WTC11 (cell line): Measurements from ENCODE around the gene FGF12. TPM values are rescaled to one million over a fixed set of nuclear protein-coding genes. Genes with fewer than 3 reads are reported as not detected.
A peak's percentile ranks its signal among the peaks of the same experiment; 100 is the strongest.

Source experiments
- ATAC-seq: fragments of 200-7000 bp; cut with Tn5 transposase; 2 replicates; pipeline ENCODE4 v1.10.0; 2021; ENCODE audit warnings: mild to moderate bottlenecking, moderate library complexity
- CTCF ChIA-PET: fragments of 300-600 bp; sonication (Branson Sonifier 250); formaldehyde crosslinking; loops from one replicate; lab custom pipeline; 2021; ENCODE audit warnings: antibody characterized with exemption; lab: Charles Lee
- POLR2A ChIA-PET: fragments of 350-600 bp; sonication (Branson Sonifier 250); formaldehyde crosslinking; loops from one replicate; lab custom pipeline; 2021; ENCODE audit warnings: antibody characterized with exemption; lab: Charles Lee
- DNase-seq: peaks from one replicate; pipeline ENCODE4 v3.0.0; 2021; ENCODE audit warnings: low spot score
- H3K27ac Mint-ChIP-seq: 2 replicates; pipeline ENCODE4 v1.8.0; 2021; ENCODE audit warnings: mixed read lengths
- H3K27me3 Mint-ChIP-seq: 2 replicates; pipeline ENCODE4 v1.8.0; 2021; ENCODE audit warnings: low read depth, mild to moderate bottlenecking, moderate library complexity, mixed read lengths
- H3K36me3 Mint-ChIP-seq: 2 replicates; pipeline ENCODE4 v1.8.0; 2021; ENCODE audit warnings: mixed read lengths
- H3K4me1 Mint-ChIP-seq: 2 replicates; pipeline ENCODE4 v1.8.0; 2022; ENCODE audit warnings: mixed read lengths
- H3K4me3 Mint-ChIP-seq: 2 replicates; pipeline ENCODE4 v1.8.0; 2021; ENCODE audit warnings: mild to moderate bottlenecking, moderate library complexity, mixed read lengths
- H3K9me3 Mint-ChIP-seq: 2 replicates; pipeline ENCODE4 v1.8.0; 2021; ENCODE audit warnings: mixed read lengths
- CREB1 ChIP-seq: sonication (generic); formaldehyde crosslinking; IDR thresholded peaks from 2 replicates; pipeline ENCODE4 v1.8.0; 2023; ENCODE audit warnings: mild to moderate bottlenecking, missing genetic modification reagents
- ESRRA ChIP-seq: sonication (generic); formaldehyde crosslinking; IDR thresholded peaks from 2 replicates; pipeline ENCODE4 v1.8.1; 2022; ENCODE audit warnings: mild to moderate bottlenecking, missing genetic modification reagents, borderline replicate concordance
- ETV6 ChIP-seq: sonication (generic); formaldehyde crosslinking; IDR thresholded peaks from 2 replicates; pipeline ENCODE4 v1.8.1; 2022; ENCODE audit warnings: mild to moderate bottlenecking, missing genetic modification reagents
- FOXK1 ChIP-seq: sonication (generic); formaldehyde crosslinking; IDR thresholded peaks from 2 replicates; pipeline ENCODE4 v1.8.0; 2022; ENCODE audit warnings: mild to moderate bottlenecking, moderate library complexity, missing genetic modification reagents
- JAZF1 ChIP-seq: fragments of 250-450 bp; sonication (Bioruptor Pico); IDR thresholded peaks from 2 replicates; pipeline ENCODE4 v1.9.0; 2021; ENCODE audit warnings: moderate library complexity, mild to moderate bottlenecking, inconsistent platforms
- JUN ChIP-seq: sonication (generic); formaldehyde crosslinking; IDR thresholded peaks from 2 replicates; pipeline ENCODE4 v1.8.0; 2023; ENCODE audit warnings: mild to moderate bottlenecking, missing genetic modification reagents
- MXD4 ChIP-seq: fragments of 250-450 bp; sonication (Bioruptor Pico); IDR thresholded peaks from 2 replicates; pipeline ENCODE4 v1.8.0; 2021; ENCODE audit warnings: mild to moderate bottlenecking, moderate library complexity, borderline replicate concordance
- NFE2L1 ChIP-seq: sonication (generic); formaldehyde crosslinking; IDR thresholded peaks from 2 replicates; pipeline ENCODE4 v1.8.1; 2023; ENCODE audit warnings: missing genetic modification reagents
- NR3C1 ChIP-seq: sonication (generic); formaldehyde crosslinking; conservative IDR thresholded peaks from 2 replicates; pipeline ENCODE4 v1.8.1; 2023; ENCODE audit warnings: low read depth, mild to moderate bottlenecking, missing genetic modification reagents
- PRRX2 ChIP-seq: fragments of 250-450 bp; sonication (Bioruptor Pico); IDR thresholded peaks from 2 replicates; pipeline ENCODE4 v1.8.0; 2021; ENCODE audit warnings: mild to moderate bottlenecking
- SMAD3 ChIP-seq: sonication (generic); formaldehyde crosslinking; IDR thresholded peaks from 2 replicates; pipeline ENCODE4 v1.8.0; 2022; ENCODE audit warnings: missing genetic modification reagents, mild to moderate bottlenecking, borderline replicate concordance
- SOX15 ChIP-seq: fragments of 250-450 bp; sonication (Bioruptor Pico); IDR thresholded peaks from 2 replicates; pipeline ENCODE4 v1.9.0; 2021; ENCODE audit warnings: mild to moderate bottlenecking
- SP1 ChIP-seq: sonication (generic); formaldehyde crosslinking; conservative IDR thresholded peaks from 2 replicates; pipeline ENCODE4 v1.8.1; 2022; ENCODE audit warnings: missing genetic modification reagents
- TEAD1 ChIP-seq: sonication (generic); formaldehyde crosslinking; IDR thresholded peaks from 2 replicates; pipeline ENCODE4 v1.8.0; 2022; ENCODE audit warnings: mild to moderate bottlenecking, missing genetic modification reagents
- TEAD4 ChIP-seq: sonication (generic); formaldehyde crosslinking; IDR thresholded peaks from 2 replicates; pipeline ENCODE4 v1.8.0; 2022; ENCODE audit warnings: mild to moderate bottlenecking, missing genetic modification reagents
- ZNF138 ChIP-seq: sonication (generic); formaldehyde crosslinking; conservative IDR thresholded peaks from 2 replicates; pipeline ENCODE4 v1.8.1; 2022; ENCODE audit warnings: mild to moderate bottlenecking, moderate library complexity, missing genetic modification reagents
- ZNF219 ChIP-seq: sonication (generic); formaldehyde crosslinking; IDR thresholded peaks from 2 replicates; pipeline ENCODE4 v1.8.0; 2023; ENCODE audit warnings: missing genetic modification reagents, mild to moderate bottlenecking, borderline replicate concordance
- ZNF232 ChIP-seq: sonication (generic); formaldehyde crosslinking; IDR thresholded peaks from 2 replicates; pipeline ENCODE4 v1.8.0; 2022; ENCODE audit warnings: mild to moderate bottlenecking, missing genetic modification reagents
- ZNF416 ChIP-seq: fragments of 250-450 bp; sonication (Bioruptor Pico); IDR thresholded peaks from 2 replicates; pipeline ENCODE4 v1.9.0; 2021; ENCODE audit warnings: mild to moderate bottlenecking, inconsistent platforms
- ZNF423 ChIP-seq: fragments of 250-450 bp; sonication (Bioruptor Pico); IDR thresholded peaks from 2 replicates; pipeline ENCODE4 v2.1.2; 2022; ENCODE audit warnings: mild to moderate bottlenecking, moderate library complexity
- ZNF671 ChIP-seq: fragments of 250-450 bp; sonication (Bioruptor Pico); IDR thresholded peaks from 2 replicates; pipeline ENCODE4 v1.8.0; 2021; ENCODE audit warnings: mild to moderate bottlenecking
- total RNA-seq: library from RNA; stranded (reverse); gene quantifications from 3 replicates; pipeline ENCODE4 v1.2.3, GENCODE V29; 2021
- TF ChIP-seq, protein P1 (sequence below): sonication (generic); formaldehyde crosslinking; IDR thresholded peaks from 2 replicates; pipeline ENCODE4 v1.8.0; 2022; ENCODE audit warnings: mild to moderate bottlenecking, missing genetic modification reagents
- TF ChIP-seq, protein P2 (sequence below): sonication (generic); formaldehyde crosslinking; IDR thresholded peaks from 2 replicates; pipeline ENCODE4 v1.8.1; 2022; ENCODE audit warnings: missing genetic modification reagents, borderline replicate concordance
- TF ChIP-seq, protein P3 (sequence below): sonication (generic); formaldehyde crosslinking; IDR thresholded peaks from 2 replicates; pipeline ENCODE4 v1.8.0; 2022; ENCODE audit warnings: mild to moderate bottlenecking, missing genetic modification reagents
- TF ChIP-seq, protein P4 (sequence below): sonication (generic); formaldehyde crosslinking; conservative IDR thresholded peaks from 2 replicates; pipeline ENCODE4 v1.8.1; 2022; ENCODE audit warnings: mild to moderate bottlenecking, missing genetic modification reagents
- TF ChIP-seq, protein P5 (sequence below): sonication (generic); formaldehyde crosslinking; IDR thresholded peaks from 2 replicates; pipeline ENCODE4 v1.8.1; 2022; ENCODE audit warnings: mild to moderate bottlenecking, missing genetic modification reagents, moderate library complexity, borderline replicate concordance
- TF ChIP-seq, protein P6 (sequence below): sonication (generic); formaldehyde crosslinking; IDR thresholded peaks from 2 replicates; pipeline ENCODE4 v1.8.1; 2023; ENCODE audit warnings: mild to moderate bottlenecking, missing genetic modification reagents

Gene FGF12
- total RNA-seq, 1 experiment from 2014 or later: 13.5 TPM

DNA sequence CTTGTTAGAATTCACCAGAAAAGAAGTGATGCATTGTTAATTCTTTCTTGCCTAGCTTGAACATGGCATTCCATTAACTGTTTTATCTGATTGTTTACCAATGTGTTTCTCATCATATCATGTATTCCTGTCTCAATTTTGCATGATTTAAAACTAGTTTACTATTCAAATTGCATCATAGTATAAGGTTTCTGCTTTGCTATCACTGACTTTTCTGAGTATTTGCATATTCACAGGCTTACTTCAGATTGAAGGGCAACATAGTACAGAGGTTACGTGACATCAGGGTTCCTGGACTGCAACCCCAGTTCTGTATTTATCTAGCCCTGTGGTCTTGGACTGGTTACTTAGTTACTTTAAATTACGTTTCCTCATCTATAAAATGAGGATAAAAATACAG is 561.8 kb downstream of the FGF12 start:
- Mint-ChIP-seq H3K4me1 (peaks cover 40% of the 10 kb centered on the region), H3K9me3 (no peaks in the 10 kb centered on the region), H3K27ac (no peak overlapping the region), H3K36me3 (no peaks in the 10 kb centered on the region), H3K4me3 (no peak overlapping the region), H3K27me3 (no peaks in the 10 kb centered on the region)
- ATAC-seq: no peak
- ChIA-PET POLR2A (no interaction called here), CTCF (no interaction called here)
- DNase-seq: no peak
- TF ChIP-seq ZNF138 (CRISPR knock-in tag) (no peak), NFE2L1 (CRISPR knock-in tag) (no peak)
- TF ChIP-seq, protein P1, sequence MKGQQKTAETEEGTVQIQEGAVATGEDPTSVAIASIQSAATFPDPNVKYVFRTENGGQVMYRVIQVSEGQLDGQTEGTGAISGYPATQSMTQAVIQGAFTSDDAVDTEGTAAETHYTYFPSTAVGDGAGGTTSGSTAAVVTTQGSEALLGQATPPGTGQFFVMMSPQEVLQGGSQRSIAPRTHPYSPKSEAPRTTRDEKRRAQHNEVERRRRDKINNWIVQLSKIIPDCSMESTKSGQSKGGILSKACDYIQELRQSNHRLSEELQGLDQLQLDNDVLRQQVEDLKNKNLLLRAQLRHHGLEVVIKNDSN (CRISPR knock-in tag): no peak
- TF ChIP-seq, protein P2, sequence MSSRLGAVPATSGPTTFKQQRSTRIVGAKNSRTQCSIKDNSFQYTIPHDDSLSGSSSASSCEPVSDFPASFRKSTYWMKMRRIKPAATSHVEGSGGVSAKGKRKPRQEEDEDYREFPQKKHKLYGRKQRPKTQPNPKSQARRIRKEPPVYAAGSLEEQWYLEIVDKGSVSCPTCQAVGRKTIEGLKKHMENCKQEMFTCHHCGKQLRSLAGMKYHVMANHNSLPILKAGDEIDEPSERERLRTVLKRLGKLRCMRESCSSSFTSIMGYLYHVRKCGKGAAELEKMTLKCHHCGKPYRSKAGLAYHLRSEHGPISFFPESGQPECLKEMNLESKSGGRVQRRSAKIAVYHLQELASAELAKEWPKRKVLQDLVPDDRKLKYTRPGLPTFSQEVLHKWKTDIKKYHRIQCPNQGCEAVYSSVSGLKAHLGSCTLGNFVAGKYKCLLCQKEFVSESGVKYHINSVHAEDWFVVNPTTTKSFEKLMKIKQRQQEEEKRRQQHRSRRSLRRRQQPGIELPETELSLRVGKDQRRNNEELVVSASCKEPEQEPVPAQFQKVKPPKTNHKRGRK (CRISPR knock-in tag): no peak

DNA sequence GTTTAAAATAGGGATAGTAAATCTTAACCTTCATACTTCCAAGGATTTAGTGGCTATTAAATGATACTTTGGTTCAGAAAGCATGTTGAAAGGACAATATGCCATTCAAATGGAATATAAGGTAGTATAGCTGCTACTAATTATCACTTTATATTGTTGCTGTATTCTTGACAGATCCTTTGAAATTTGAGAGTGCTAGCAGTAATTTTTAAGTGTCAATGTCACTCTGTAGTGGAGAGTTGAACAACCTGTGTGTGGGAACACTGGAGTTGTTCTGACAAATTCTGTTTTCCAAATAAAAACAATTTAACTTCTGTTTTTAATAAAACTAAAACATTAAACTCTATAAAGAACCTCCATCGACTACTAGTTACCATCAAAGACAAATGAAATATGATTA is 565.7 kb downstream of the FGF12 start:
- Mint-ChIP-seq H3K36me3 (no peaks in the 10 kb centered on the region), H3K4me1 (peaks cover 18% of the 10 kb centered on the region), H3K27ac (no peak overlapping the region), H3K4me3 (no peak overlapping the region), H3K27me3 (peaks cover 11% of the 10 kb centered on the region), H3K9me3 (no peaks in the 10 kb centered on the region)
- DNase-seq (no peak), ATAC-seq (no peak)
- no peak for TF ChIP-seq ZNF232
- TF ChIP-seq SOX15: no peak
- no peak for TF ChIP-seq TEAD1 (CRISPR knock-in tag)
- no peak for TF ChIP-seq SP1 (CRISPR knock-in tag)
- TF ChIP-seq SMAD3: no peak
- TF ChIP-seq NR3C1 (CRISPR knock-in tag): no peak
- no peak for TF ChIP-seq PRRX2 (CRISPR knock-in tag)
- TF ChIP-seq ZNF416 (CRISPR knock-in tag): no peak
- TF ChIP-seq MXD4 (CRISPR knock-in tag): no peak
- TF ChIP-seq ZNF671 (CRISPR knock-in tag): no peak
- no peak for TF ChIP-seq TEAD4 (CRISPR knock-in tag)
- POLR2A ChIA-PET: no interaction called here
- CTCF ChIA-PET: interaction anchor here (1.1 kb wide), 1 partner anchor 26 kb away, joined by 3 read pairs; no protein-coding TSS in a partner anchor

DNA sequence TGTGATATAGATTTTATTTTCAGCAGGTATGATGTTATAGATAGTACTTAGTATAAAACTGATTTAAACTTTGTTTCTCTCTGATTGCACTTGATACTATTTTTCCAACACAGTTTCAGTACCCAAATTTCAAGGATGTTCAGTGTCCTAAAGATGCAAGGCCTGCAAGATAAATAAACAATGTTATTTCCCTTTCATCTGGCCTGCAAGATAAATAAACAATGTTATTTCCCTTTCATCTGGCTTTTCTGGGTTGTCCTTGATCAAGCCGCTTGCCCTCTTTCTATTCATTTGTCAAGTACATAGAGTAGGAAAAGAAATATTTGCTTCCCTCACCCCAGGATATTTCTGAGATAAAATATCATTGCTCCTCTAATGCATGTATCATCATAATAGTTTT is 571.0 kb downstream of the FGF12 start:
- H3K27ac Mint-ChIP-seq: no peak overlapping the region
- no peaks in the 10 kb centered on the region for H3K9me3 Mint-ChIP-seq
- H3K4me3 Mint-ChIP-seq: peak overlapping the region; percentile 36; the same call in 1 of the 2 replicates
- DNase-seq: no peak
- POLR2A ChIA-PET: no interaction called here
- no peak for ATAC-seq
- H3K4me1 Mint-ChIP-seq: peaks cover 28% of the 10 kb centered on the region
- CTCF ChIA-PET: no interaction called here
- peaks cover 11% of the 10 kb centered on the region for H3K27me3 Mint-ChIP-seq
- no peaks in the 10 kb centered on the region for H3K36me3 Mint-ChIP-seq
- TF ChIP-seq, protein P3, sequence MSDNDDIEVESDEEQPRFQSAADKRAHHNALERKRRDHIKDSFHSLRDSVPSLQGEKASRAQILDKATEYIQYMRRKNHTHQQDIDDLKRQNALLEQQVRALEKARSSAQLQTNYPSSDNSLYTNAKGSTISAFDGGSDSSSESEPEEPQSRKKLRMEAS (CRISPR knock-in tag): no peak
- TF ChIP-seq, protein P4, sequence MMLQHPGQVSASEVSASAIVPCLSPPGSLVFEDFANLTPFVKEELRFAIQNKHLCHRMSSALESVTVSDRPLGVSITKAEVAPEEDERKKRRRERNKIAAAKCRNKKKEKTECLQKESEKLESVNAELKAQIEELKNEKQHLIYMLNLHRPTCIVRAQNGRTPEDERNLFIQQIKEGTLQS (CRISPR knock-in tag): no peak
- TF ChIP-seq CREB1 (CRISPR knock-in tag) (no peak), JUN (no peak), ZNF423 (no peak), ETV6 (no peak), MXD4 (CRISPR knock-in tag) (no peak), ZNF219 (CRISPR knock-in tag) (no peak), JAZF1 (CRISPR knock-in tag) (no peak), FOXK1 (CRISPR knock-in tag) (no peak), ESRRA (no peak), TEAD1 (CRISPR knock-in tag) (no peak)
- TF ChIP-seq, protein P1 (CRISPR knock-in tag): no peak
- TF ChIP-seq, protein P5, sequence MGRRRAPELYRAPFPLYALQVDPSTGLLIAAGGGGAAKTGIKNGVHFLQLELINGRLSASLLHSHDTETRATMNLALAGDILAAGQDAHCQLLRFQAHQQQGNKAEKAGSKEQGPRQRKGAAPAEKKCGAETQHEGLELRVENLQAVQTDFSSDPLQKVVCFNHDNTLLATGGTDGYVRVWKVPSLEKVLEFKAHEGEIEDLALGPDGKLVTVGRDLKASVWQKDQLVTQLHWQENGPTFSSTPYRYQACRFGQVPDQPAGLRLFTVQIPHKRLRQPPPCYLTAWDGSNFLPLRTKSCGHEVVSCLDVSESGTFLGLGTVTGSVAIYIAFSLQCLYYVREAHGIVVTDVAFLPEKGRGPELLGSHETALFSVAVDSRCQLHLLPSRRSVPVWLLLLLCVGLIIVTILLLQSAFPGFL: no peak
- TF ChIP-seq, protein P6, sequence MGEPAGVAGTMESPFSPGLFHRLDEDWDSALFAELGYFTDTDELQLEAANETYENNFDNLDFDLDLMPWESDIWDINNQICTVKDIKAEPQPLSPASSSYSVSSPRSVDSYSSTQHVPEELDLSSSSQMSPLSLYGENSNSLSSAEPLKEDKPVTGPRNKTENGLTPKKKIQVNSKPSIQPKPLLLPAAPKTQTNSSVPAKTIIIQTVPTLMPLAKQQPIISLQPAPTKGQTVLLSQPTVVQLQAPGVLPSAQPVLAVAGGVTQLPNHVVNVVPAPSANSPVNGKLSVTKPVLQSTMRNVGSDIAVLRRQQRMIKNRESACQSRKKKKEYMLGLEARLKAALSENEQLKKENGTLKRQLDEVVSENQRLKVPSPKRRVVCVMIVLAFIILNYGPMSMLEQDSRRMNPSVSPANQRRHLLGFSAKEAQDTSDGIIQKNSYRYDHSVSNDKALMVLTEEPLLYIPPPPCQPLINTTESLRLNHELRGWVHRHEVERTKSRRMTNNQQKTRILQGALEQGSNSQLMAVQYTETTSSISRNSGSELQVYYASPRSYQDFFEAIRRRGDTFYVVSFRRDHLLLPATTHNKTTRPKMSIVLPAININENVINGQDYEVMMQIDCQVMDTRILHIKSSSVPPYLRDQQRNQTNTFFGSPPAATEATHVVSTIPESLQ (CRISPR knock-in tag): no peak
